ENCODE data around the gene EEF1G.

The EEF1G gene

DNA sequence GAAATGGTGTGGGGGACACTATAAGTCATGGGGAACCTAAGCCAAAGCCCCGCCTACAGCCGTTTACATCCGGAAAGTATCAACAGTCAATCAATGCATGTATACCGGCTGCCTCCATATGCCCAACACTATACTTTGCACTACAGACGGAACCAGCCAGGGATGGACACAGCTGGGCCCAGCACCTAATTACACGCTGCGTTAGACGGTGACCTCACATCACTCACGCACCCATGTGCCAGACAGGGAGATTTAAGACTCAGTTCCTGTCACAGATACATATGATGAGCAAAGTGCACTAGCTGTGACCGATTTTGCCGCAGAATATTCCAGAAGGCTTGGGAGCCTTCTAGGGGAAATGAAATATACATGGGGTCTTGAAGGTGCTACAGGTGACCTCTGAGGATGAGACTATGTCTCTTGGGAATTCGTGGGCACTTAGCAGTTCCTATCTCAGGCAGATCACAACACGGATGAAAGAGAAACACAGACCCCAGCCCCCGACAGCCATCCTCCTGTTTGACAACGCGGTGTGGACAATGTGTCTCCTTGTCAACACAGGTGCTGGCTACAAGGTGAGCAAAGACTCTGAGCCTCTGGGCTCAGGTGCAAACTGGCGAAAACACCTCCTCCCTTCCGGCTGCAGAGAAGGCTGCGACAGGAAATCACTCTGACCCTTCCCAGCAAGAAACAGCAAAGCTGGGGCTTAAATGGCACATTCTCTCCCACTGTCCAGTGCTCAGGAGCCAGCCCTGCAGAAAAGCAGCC is 35.0 kb downstream of the EEF1G start:
- DNase-seq, result no peak

DNA sequence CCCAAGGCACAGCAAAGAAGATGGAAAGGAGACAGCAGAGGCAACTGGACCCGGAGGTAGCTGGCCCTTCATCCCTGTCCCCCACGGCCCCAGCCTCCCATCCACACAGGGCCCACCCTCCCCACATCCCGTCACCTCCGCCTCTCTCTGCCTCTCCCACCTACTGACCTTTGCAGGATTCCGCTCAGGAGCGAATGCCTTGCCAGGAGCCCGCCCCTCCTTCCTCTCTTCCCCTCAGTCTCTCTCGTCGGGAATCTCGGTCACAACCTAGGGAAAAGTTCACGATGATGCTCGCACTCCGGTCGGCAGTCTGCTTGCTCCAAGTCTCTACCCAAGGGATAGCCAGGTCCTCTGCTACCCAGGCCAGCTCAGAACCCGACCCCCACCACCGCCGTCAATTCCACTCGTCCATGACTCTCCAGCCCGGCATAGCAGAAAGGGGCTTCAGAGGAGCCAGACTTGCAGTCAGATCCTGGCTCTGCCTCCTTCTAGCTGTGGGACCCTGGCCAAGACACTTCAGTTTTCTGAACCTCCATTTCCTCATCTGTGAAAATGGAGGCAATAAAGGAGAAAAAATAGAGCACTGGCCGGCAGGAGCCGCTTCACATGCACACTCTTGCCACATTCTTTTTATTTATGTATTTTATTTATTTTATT is 37.3 kb downstream of the EEF1G start:
- no peak for DNase-seq

GRCh38 chr11:62535802-62536201 is 37.9 kb downstream of the EEF1G start:
- DNase-seq, result no peak

- DNase-seq, result no peak
These were observed 38.7 kb downstream of the EEF1G start for GRCh38 chr11:62534779-62535545.

- no peak for DNase-seq
These were observed 41.6 kb downstream of the EEF1G start for GRCh38 chr11:62532096-62532495.

DNA sequence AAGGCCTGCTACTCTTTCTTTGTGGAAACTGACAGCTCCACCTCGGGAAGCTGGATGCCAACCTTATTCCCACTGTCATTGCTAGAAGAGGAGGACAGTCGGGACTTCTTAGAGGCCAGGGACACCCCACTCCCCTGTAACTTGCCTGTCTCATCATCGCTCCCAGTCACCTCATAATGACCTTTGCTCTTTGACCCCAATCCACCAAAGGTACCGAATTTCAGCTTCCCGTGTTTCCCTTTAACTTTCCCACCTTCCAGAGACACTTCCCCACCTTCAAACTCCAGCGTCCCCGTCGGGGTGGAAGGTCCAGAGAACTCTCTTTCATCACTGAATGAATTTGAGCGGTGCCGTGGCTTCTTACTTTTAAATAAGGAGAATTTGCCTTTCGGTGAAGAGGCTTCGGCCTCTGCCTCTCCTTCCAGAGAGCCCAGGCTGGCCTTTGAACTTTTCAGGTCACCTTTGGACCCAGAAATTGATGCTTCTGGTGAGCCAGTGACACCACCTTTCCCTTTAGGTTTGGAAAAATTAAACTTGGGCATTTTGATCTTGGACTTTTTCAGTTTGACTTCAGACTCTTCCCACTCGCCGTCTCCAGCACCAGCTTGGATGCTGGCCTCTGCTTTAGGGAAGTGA is 56.8 kb downstream of the EEF1G start:
- no peak for DNase-seq

GRCh38 chr11:62514151-62514550 is 59.5 kb downstream of the EEF1G start:
- no peak for DNase-seq

- no peak for DNase-seq
These were observed 60.1 kb downstream of the EEF1G start for GRCh38 chr11:62513626-62514025.

DNA sequence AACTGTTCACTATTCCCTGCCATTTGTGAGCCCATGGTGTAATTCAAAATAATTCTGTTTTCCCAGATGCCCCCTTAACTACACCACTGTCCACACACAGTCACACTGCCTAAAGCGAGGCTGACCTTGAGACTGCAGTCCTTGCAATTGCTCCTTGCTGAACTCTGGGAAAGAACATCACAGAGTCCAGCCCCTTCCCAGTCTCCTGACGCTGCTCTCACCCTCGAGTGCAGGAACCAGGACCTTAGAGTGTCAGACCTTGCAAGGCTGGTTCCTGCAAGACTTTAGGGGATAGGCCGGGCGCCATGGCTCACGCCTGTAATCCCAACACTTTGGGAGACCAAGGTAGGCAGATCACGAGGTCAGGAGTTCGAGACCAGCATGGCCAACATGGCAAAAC is 60.7 kb downstream of the EEF1G start:
- no peak for DNase-seq
